ENCODE data around the gene METTL27.

METTL27 gene

GRCh38 chr7:73829921-73830680 lies 12.2 kb downstream of the METTL27 start:
- no peaks in the 10 kb centered on the region for H3K9me3 ChIP-seq (ENCODE audit: insufficient read depth, low read depth, low read length)
- H3K4me2 ChIP-seq (ENCODE audit: low read depth, low read length, poor library complexity, severe bottlenecking) = no peak overlapping the region
- TF ChIP-seq EZH2phosphoT487 (IDR thresholded peaks at IDR 0.05; ENCODE audit: borderline replicate concordance) = no peak
- TF ChIP-seq CTCF (conservative IDR thresholded peaks at IDR 0.05; ENCODE audit: low read length) = peak; percentile 23
- peaks cover 26% of the 10 kb centered on the region for H3K4me1 ChIP-seq (ENCODE audit: insufficient read depth, low read length, poor library complexity, severe bottlenecking)
- no peaks in the 10 kb centered on the region; the same call in 1 of the 2 replicates for H3F3A ChIP-seq (ENCODE audit: low read depth)
- no peaks in the 10 kb centered on the region for H3K36me3 ChIP-seq (ENCODE audit: insufficient read depth, low read length)
- no peak overlapping the region for H2AFZ ChIP-seq (ENCODE audit: low read length)
- no peaks in the 10 kb centered on the region for H3K79me2 ChIP-seq (ENCODE audit: insufficient read depth, low read length)
- no peaks in the 10 kb centered on the region for H4K20me1 ChIP-seq (ENCODE audit: insufficient read depth, low read length, poor library complexity, severe bottlenecking)
- H3K9me2 ChIP-seq (replicated peaks; ENCODE audit: low read depth, low read length) = no peaks in the 10 kb centered on the region
- no peak overlapping the region for H3K9ac ChIP-seq (ENCODE audit: low read depth, low read length, poor library complexity, severe bottlenecking)
- H3K4me3 ChIP-seq (ENCODE audit: low read length, poor library complexity, severe bottlenecking) = no peak overlapping the region
- H3K27me3 ChIP-seq (ENCODE audit: insufficient read depth, low read length, poor library complexity, severe bottlenecking) = no peaks in the 10 kb centered on the region

DNA sequence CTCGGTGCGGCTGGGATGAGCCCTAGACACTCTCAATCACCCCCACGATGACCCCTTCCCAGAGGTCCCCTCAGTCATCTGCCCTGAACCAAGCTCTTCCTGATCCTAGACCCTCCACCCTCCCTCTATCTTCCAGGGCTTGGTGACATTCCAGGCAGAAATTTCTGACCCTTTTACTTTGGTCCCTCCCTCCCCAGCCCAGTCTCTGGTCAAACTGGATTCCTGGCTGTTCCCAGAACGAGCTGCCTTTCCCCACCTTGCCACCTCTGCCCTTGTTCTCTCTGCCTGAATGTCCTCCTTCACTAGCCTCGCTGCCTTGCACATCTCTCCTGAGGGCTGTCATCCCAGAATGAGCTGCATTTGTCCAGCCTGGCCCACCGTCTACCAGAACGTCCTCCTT lies 12.8 kb downstream of the METTL27 start:
- H3K9ac ChIP-seq (ENCODE audit: low read depth, low read length, poor library complexity, severe bottlenecking) = no peak overlapping the region
- no peaks in the 10 kb centered on the region for H3K9me3 ChIP-seq (ENCODE audit: insufficient read depth, low read depth, low read length)
- no peaks in the 10 kb centered on the region for H3K9me2 ChIP-seq (replicated peaks; ENCODE audit: low read depth, low read length)
- no peak overlapping the region for H3K4me2 ChIP-seq (ENCODE audit: low read depth, low read length, poor library complexity, severe bottlenecking)
- no peak overlapping the region for H3K4me3 ChIP-seq (ENCODE audit: low read length, poor library complexity, severe bottlenecking)
- no peaks in the 10 kb centered on the region for H3K27me3 ChIP-seq (ENCODE audit: insufficient read depth, low read length, poor library complexity, severe bottlenecking)
- no peaks in the 10 kb centered on the region; the same call in 1 of the 2 replicates for H3F3A ChIP-seq (ENCODE audit: low read depth)
- peaks cover 26% of the 10 kb centered on the region for H3K4me1 ChIP-seq (ENCODE audit: insufficient read depth, low read length, poor library complexity, severe bottlenecking)
- H4K20me1 ChIP-seq (ENCODE audit: insufficient read depth, low read length, poor library complexity, severe bottlenecking) = no peaks in the 10 kb centered on the region
- no peaks in the 10 kb centered on the region for H3K36me3 ChIP-seq (ENCODE audit: insufficient read depth, low read length)
- no peak overlapping the region for H2AFZ ChIP-seq (ENCODE audit: low read length)
- H3K79me2 ChIP-seq (ENCODE audit: insufficient read depth, low read length) = no peaks in the 10 kb centered on the region
- TF ChIP-seq EZH2phosphoT487 (IDR thresholded peaks at IDR 0.05; ENCODE audit: borderline replicate concordance) = no peak
- TF ChIP-seq CTCF (conservative IDR thresholded peaks at IDR 0.05; ENCODE audit: low read length) = no peak

DNA sequence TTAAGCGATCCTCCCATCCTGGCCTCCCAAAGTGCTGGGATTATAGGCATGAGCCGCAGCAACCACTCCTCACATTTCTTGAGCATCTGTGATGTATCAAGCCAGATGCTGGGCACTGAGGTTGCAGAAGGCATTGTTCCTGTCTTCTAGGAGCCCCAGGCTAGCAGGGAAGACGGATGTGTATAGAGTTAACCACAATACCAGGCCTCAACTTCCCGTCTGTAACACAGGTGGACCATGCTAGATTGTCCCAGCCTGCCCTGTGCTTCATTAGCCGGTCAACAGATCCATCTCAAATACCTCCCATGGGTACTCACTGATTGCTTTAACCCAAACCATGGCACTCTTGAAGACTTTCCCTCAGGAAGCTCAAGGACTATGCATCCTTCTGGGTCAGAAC lies 13.3 kb downstream of the METTL27 start:
- H3K9me2 ChIP-seq (replicated peaks; ENCODE audit: low read depth, low read length) = no peaks in the 10 kb centered on the region
- H3K4me3 ChIP-seq (ENCODE audit: low read length, poor library complexity, severe bottlenecking) = no peak overlapping the region
- H3K4me1 ChIP-seq (ENCODE audit: insufficient read depth, low read length, poor library complexity, severe bottlenecking) = peaks cover 26% of the 10 kb centered on the region
- no peaks in the 10 kb centered on the region for H3K79me2 ChIP-seq (ENCODE audit: insufficient read depth, low read length)
- no peaks in the 10 kb centered on the region; the same call in 1 of the 2 replicates for H3F3A ChIP-seq (ENCODE audit: low read depth)
- TF ChIP-seq CTCF (conservative IDR thresholded peaks at IDR 0.05; ENCODE audit: low read length) (no peak), EZH2phosphoT487 (IDR thresholded peaks at IDR 0.05; ENCODE audit: borderline replicate concordance) (no peak)
- no peaks in the 10 kb centered on the region for H3K9me3 ChIP-seq (ENCODE audit: insufficient read depth, low read depth, low read length)
- no peaks in the 10 kb centered on the region for H3K27me3 ChIP-seq (ENCODE audit: insufficient read depth, low read length, poor library complexity, severe bottlenecking)
- H2AFZ ChIP-seq (ENCODE audit: low read length) = no peak overlapping the region
- no peak overlapping the region for H3K9ac ChIP-seq (ENCODE audit: low read depth, low read length, poor library complexity, severe bottlenecking)
- no peaks in the 10 kb centered on the region for H3K36me3 ChIP-seq (ENCODE audit: insufficient read depth, low read length)
- H4K20me1 ChIP-seq (ENCODE audit: insufficient read depth, low read length, poor library complexity, severe bottlenecking) = no peaks in the 10 kb centered on the region
- no peak overlapping the region for H3K4me2 ChIP-seq (ENCODE audit: low read depth, low read length, poor library complexity, severe bottlenecking)

Measured in Loucy (cell line).